CD4-positive, alpha-beta T cell (primary cell): ENCODE measurements around the gene ACVR1. TPM values are rescaled to one million over a fixed set of nuclear protein-coding genes. Genes with fewer than 3 reads are reported as not detected.

Experiments used
- ATAC-seq: fragments of 200-7000 bp; cut with Tn5 transposase; one replicate; pipeline ENCODE4 v1.10.0; 2022; ENCODE audit warnings: mild to moderate bottlenecking; ENCODE audit not compliant: poor library complexity
- CTCF ChIA-PET: fragments of 350-600 bp; sonication (Branson Sonifier 250); formaldehyde crosslinking; loops from one replicate; lab custom pipeline; 2021; ENCODE audit warnings: antibody characterized with exemption, inconsistent platforms; lab: Charles Lee
- POLR2A ChIA-PET: fragments of 350-600 bp; sonication (Branson Sonifier 250); formaldehyde crosslinking; loops from one replicate; lab custom pipeline; 2021; ENCODE audit warnings: antibody characterized with exemption, inconsistent platforms; lab: Charles Lee
- DNase-seq, 14 experiments: peaks; one replicate each; pipeline ENCODE4 v3.0.0-alpha.2; 2013 to 2020; ENCODE audit warnings: mixed read lengths in 2 of 14
- H3K27ac ChIP-seq, 2 donors: one replicate each; pipeline versions ENCODE4 v1.5.1 to v1.7.0; 2013; ENCODE audit warnings: low read length in 2 of 2, low read depth in 1 of 2, mild to moderate bottlenecking in 1 of 2
- H3K27me3 ChIP-seq, 2 experiments: 1 replicate in 1 of 2; 2 replicates in 1 of 2; pipeline versions ENCODE4 v1.6.1 to v1.7.0; 2013; ENCODE audit warnings: low read length in 2 of 2, control low read depth in 1 of 2, mild to moderate bottlenecking in 1 of 2, moderate library complexity in 1 of 2; ENCODE audit not compliant: insufficient read depth in 2 of 2, control insufficient read depth in 1 of 2
- H3K36me3 ChIP-seq: one replicate; pipeline ENCODE4 v1.6.1; 2013; ENCODE audit warnings: low read length, control low read depth; ENCODE audit not compliant: insufficient read depth
- H3K4me1 ChIP-seq: one replicate; pipeline ENCODE4 v1.6.1; 2013; ENCODE audit warnings: low read length, control low read depth; ENCODE audit not compliant: insufficient read depth
- H3K4me3 ChIP-seq: one replicate; pipeline ENCODE4 v1.5.1; 2013; ENCODE audit warnings: mild to moderate bottlenecking, low read length, moderate library complexity
- H3K9me3 ChIP-seq, 2 experiments: 1 replicate in 1 of 2; 2 replicates in 1 of 2; pipeline versions ENCODE4 v1.6.1 to v1.7.0; 2013; ENCODE audit warnings: low read length in 2 of 2, mild to moderate bottlenecking in 2 of 2, control low read depth in 1 of 2, moderate library complexity in 1 of 2; ENCODE audit not compliant: control insufficient read depth in 1 of 2, insufficient read depth in 1 of 2
- H3K27ac Mint-ChIP-seq: one replicate; pipeline ENCODE4 v1.8.0; 2020; ENCODE audit warnings: mixed read lengths
- H3K27me3 Mint-ChIP-seq: one replicate; pipeline ENCODE4 v1.8.0; 2021; ENCODE audit warnings: mixed read lengths
- H3K36me3 Mint-ChIP-seq: one replicate; pipeline ENCODE4 v1.8.0; 2021; ENCODE audit warnings: low read depth, mixed read lengths
- H3K4me1 Mint-ChIP-seq: one replicate; pipeline ENCODE4 v1.8.0; 2021; ENCODE audit warnings: low read depth, mixed read lengths
- H3K4me3 Mint-ChIP-seq: one replicate; pipeline ENCODE4 v1.8.0; 2020; ENCODE audit warnings: mild to moderate bottlenecking, mixed read lengths
- H3K9me3 Mint-ChIP-seq: one replicate; pipeline ENCODE4 v1.8.0; 2020; ENCODE audit warnings: mixed read lengths
- intact Hi-C, 2 experiments: fragments of 100-400 bp; cut with DNase I in 1 of 2; cut with micrococcal nuclease in 1 of 2; formaldehyde crosslinking; loops; one replicate each; pipeline versions ENCODE4 v1.15.1 to v1.9.0; 2023 to 2025; cut with DNase I, micrococcal nuclease
- total RNA-seq, 174 experiments: library from RNA in 2 of 174; stranded (reverse) in 2 of 174; gene quantifications; one replicate each; pipeline ENCODE4 v1.2.3 and lab custom pipeline; 2021 to 2026
- TF ChIP-seq, protein P1 (sequence below): fragments of 200-600 bp; IDR thresholded peaks from one replicate; pipeline ENCODE4 v1.8.0; 2022; ENCODE audit warnings: antibody characterized with exemption, mild to moderate bottlenecking

The ACVR1 gene
- total RNA-seq, 2 experiments from 2014 or later = 14.3 to 16.7 TPM

DNA sequence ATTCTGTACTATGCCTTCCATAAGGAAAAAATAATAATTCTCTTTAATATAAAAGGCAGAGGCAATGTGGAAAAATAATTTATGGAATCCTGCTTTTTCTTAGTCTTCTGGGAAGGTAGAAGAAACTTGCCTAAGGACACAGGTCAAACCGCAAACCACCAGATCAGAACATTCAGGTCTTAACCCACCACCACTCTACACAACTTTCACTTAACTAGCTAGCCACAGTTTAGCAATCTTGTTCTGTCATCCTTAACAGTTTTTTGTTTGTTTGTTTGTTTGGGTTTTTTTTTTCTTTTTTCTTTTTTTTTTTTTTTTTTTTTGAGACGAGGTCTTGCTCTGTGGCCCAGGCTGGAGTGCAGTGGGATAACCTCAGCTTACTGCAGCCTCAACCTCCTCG is 70.6 kb downstream of the ACVR1 start:
- intact Hi-C loops = no loop called here
- CTCF ChIA-PET = no interaction called here
- Histone ChIP-seq H3K4me1 (no peaks in the 10 kb centered on the region), H3K27ac (no peak overlapping the region), H3K4me3 (no peak overlapping the region), H3K36me3 (peaks cover 25% of the 10 kb centered on the region), H3K9me3 (no peaks in the 10 kb centered on the region), H3K27me3 (no peaks in the 10 kb centered on the region)
- no peak for DNase-seq
- H3K4me1 Mint-ChIP-seq = peaks cover 22% of the 10 kb centered on the region
- H3K27me3 Mint-ChIP-seq = no peaks in the 10 kb centered on the region
- H3K36me3 Mint-ChIP-seq = peaks cover 61% of the 10 kb centered on the region
- POLR2A ChIA-PET = no interaction called here
- H3K27ac Mint-ChIP-seq = no peak overlapping the region
- no peak for ATAC-seq
- no peaks in the 10 kb centered on the region for H3K9me3 Mint-ChIP-seq
- no peak overlapping the region for H3K4me3 Mint-ChIP-seq
- TF ChIP-seq, protein P1, sequence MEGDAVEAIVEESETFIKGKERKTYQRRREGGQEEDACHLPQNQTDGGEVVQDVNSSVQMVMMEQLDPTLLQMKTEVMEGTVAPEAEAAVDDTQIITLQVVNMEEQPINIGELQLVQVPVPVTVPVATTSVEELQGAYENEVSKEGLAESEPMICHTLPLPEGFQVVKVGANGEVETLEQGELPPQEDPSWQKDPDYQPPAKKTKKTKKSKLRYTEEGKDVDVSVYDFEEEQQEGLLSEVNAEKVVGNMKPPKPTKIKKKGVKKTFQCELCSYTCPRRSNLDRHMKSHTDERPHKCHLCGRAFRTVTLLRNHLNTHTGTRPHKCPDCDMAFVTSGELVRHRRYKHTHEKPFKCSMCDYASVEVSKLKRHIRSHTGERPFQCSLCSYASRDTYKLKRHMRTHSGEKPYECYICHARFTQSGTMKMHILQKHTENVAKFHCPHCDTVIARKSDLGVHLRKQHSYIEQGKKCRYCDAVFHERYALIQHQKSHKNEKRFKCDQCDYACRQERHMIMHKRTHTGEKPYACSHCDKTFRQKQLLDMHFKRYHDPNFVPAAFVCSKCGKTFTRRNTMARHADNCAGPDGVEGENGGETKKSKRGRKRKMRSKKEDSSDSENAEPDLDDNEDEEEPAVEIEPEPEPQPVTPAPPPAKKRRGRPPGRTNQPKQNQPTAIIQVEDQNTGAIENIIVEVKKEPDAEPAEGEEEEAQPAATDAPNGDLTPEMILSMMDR = no peak

DNA sequence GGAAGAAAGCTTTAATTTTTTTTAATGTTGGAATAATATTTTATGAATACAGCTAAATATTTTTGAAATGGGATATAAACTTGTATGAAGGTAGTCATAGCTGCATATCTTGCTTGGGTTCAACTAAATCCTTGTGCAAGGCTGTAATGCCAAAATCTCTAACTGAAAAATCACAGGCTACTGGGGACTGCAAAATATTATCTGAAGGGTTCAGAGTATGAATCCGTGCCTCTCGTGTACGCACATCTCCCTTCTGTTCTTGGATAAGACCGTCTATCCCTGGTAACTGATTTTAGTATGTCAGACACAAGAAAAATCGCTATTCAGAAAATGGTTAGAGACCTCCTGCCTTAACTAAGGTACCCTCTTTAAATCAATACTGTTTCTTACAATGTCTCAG is 71.8 kb downstream of the ACVR1 start:
- Histone ChIP-seq H3K36me3 (peaks cover 24% of the 10 kb centered on the region), H3K27ac (no peak overlapping the region), H3K4me1 (no peaks in the 10 kb centered on the region), H3K9me3 (no peaks in the 10 kb centered on the region), H3K27me3 (no peaks in the 10 kb centered on the region), H3K4me3 (no peak overlapping the region)
- no peak for DNase-seq
- ChIA-PET POLR2A (no interaction called here), CTCF (no interaction called here)
- H3K9me3 Mint-ChIP-seq = no peaks in the 10 kb centered on the region
- no peaks in the 10 kb centered on the region for H3K27me3 Mint-ChIP-seq
- no peak for ATAC-seq
- TF ChIP-seq, protein P1 = no peak
- intact Hi-C loops = no loop called here
- H3K4me3 Mint-ChIP-seq = no peak overlapping the region
- no peak overlapping the region for H3K27ac Mint-ChIP-seq
- H3K36me3 Mint-ChIP-seq = peaks cover 65% of the 10 kb centered on the region
- H3K4me1 Mint-ChIP-seq = peaks cover 17% of the 10 kb centered on the region

DNA sequence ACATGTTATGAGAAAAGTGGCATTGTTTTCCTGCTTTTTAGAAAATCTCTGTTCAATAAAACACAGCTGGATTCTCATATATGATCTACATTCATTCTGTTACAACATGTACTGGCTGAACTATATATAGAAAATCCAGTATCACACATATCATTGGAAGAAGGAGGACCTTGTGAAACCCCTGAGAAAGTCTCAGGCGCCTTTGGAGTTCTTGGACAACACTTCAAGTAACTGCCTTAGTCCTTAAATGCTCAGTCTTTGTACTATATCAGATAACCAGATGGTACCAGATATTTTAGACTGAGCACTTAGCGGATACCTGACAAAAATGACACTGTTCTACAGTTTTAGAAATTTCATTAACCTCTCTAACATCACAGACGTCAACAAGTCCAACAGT is 72.2 kb downstream of the ACVR1 start:
- Mint-ChIP-seq H3K27ac (no peak overlapping the region), H3K9me3 (no peaks in the 10 kb centered on the region), H3K4me1 (peaks cover 14% of the 10 kb centered on the region), H3K36me3 (peaks cover 65% of the 10 kb centered on the region), H3K4me3 (no peak overlapping the region), H3K27me3 (no peaks in the 10 kb centered on the region)
- no peak overlapping the region for H3K4me3 ChIP-seq
- H3K36me3 ChIP-seq = peaks cover 27% of the 10 kb centered on the region
- ATAC-seq = no peak
- POLR2A ChIA-PET = no interaction called here
- intact Hi-C loops = no loop called here
- TF ChIP-seq, protein P1 = no peak
- H3K27ac ChIP-seq = no peak overlapping the region
- CTCF ChIA-PET = no interaction called here
- no peak for DNase-seq
- H3K9me3 ChIP-seq = no peaks in the 10 kb centered on the region
- H3K27me3 ChIP-seq = no peaks in the 10 kb centered on the region
- no peaks in the 10 kb centered on the region for H3K4me1 ChIP-seq
